Omental fat pad (tissue), 4 donors: Measurements from ENCODE around the gene MTO1. TPM values are rescaled to one million over a fixed set of nuclear protein-coding genes. Genes with fewer than 3 reads are reported as not detected.
"Not testable (repeated sequence)": the region's sequence is repeated elsewhere in the genome, so short reads cannot be mapped to it uniquely, and the experiment has no call there.

Source experiments
- ATAC-seq: fragments of 150-250 bp; one replicate; pipeline ENCODE4 v1.9.1; 2016; ENCODE audit warnings: mild to moderate bottlenecking, moderate library complexity; ENCODE audit not compliant: low FRiP score
- DNase-seq: peaks from one replicate; pipeline ENCODE4 v3.0.0-alpha.2; 2019; ENCODE audit warnings: low spot score
- total RNA-seq, 4 donors: library from RNA; depleted of rRNA; stranded (reverse); fragments of >200 nt; gene quantifications; one replicate each; pipeline ENCODE4 v1.1.0, GENCODE V29; 2016
- TF ChIP-seq, protein P1 (sequence below), 3 donors: fragments of 450-650 bp; IDR thresholded peaks; one replicate each; pipeline ENCODE4 v1.5.1; 2016 to 2017; ENCODE audit warnings: antibody characterized with exemption in 3 of 3, mild to moderate bottlenecking in 3 of 3, moderate library complexity in 2 of 3

The MTO1 gene
- total RNA-seq, 4 donors from 2014 or later: 17.7 to 24.7 (median 20.7) TPM

DNA sequence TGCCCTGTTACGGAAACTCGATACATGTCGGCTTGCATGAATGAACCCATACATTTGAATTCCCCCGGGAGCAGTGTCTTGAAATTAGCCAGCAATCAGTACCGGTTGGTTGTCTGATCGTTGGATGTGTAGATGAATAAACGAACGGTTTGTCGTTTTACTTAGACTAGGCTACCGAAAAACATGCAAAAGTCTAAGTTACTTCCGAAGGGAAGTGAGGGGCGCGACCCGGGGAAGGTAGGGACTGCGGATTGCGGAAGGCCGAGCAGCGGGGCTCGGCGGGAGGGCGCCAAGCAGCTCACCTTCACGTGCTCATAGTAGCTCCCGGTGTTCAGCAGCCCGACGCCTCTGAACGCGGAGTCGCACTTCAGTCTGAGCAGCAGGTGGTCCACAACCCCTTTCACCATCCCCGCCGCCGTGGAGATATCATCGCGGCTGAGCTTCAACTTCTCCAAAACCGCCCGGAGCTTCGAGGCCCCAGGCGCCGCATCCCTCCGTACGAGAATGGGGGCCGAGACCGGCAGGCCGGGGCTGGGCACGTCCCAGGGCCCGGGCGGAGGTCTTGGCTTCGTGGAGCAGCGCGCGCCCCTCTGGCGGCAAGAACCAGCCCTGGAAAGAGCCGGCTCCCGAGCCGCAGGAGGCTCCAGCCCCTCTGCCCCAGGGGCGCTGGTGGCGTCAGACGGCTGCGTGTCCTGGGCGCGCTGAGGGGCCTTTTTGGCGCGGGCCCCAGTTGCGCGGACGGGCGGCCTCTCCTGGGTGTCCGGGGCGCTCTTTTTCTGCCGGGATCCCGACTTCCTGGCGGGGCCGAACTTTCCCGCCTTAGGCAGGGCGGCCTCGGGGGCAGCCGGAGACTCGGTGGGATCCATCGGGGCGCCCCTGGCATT is 10.1 kb upstream of the MTO1 start:
- DNase-seq (no peak), ATAC-seq (peak; percentile 70)
- TF ChIP-seq, protein P1, sequence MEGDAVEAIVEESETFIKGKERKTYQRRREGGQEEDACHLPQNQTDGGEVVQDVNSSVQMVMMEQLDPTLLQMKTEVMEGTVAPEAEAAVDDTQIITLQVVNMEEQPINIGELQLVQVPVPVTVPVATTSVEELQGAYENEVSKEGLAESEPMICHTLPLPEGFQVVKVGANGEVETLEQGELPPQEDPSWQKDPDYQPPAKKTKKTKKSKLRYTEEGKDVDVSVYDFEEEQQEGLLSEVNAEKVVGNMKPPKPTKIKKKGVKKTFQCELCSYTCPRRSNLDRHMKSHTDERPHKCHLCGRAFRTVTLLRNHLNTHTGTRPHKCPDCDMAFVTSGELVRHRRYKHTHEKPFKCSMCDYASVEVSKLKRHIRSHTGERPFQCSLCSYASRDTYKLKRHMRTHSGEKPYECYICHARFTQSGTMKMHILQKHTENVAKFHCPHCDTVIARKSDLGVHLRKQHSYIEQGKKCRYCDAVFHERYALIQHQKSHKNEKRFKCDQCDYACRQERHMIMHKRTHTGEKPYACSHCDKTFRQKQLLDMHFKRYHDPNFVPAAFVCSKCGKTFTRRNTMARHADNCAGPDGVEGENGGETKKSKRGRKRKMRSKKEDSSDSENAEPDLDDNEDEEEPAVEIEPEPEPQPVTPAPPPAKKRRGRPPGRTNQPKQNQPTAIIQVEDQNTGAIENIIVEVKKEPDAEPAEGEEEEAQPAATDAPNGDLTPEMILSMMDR (IDR thresholded peaks at IDR 0.05): no peak

DNA sequence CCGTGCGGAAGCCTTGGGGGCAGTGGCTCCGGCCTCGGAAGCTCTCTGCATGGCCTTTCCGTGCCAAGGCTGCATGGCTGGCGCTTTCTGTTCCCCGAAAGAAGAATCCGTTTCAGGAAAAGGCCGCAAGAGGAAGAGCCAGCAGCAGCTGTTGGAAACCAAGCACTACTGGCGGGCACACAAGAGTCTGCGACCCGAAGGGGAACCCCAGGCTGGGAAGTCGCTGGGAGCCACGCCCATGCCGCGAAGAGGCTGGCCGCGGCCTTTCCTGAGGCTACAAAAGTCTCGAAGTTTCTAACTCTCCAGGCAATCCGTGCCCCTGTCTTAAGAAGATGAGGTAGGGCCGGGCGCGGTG is 9.5 kb upstream of the MTO1 start, which contains the start of gene CGAS:
Gene CGAS, minus strand, starts transcription at position 191 of the 355 bp plus-strand sequence. Its CDS starts 116 bp downstream, at position 75.
- peak; percentile 27 for DNase-seq
- peak; percentile 67 for ATAC-seq
- TF ChIP-seq, protein P1 (IDR thresholded peaks at IDR 0.05): no peak

DNA sequence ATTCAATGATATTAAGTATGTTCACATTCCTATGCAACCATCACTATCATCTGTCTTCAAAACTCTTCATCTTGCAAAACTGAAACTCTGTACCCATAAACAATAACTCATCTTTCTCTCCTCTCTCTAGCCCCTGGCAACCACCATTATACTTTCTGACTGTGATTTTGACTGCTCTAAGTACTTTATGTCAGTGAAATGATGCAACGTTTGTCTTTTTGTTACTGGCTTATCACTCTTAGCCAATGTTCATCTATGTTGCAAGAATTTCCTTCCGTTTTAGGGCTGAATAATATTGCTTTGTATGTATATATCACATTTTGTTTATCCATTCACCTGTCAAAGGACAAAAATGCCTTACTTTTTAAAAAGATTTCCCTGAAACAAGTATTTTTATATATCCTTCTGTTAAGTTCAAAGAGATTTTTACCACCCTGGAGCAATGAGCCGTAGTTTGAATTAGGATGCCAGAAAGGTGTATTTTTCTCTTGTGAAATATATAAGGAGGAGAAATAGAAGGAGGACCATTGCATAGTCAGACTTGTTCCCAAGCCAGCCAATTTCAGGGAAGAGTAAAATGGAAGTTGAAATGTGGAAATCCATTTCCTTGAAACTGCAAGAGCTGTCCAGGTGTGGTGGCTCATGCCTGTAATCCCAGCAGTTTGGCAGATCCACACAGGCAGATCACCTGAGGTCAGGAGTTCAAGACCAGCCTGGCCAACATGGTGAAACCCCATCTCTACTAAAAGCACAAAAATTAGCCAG is 5.5 kb upstream of the MTO1 start:
- ATAC-seq: peak; percentile 59
- TF ChIP-seq, protein P1 (IDR thresholded peaks at IDR 0.05): no peak
- DNase-seq: no peak

DNA sequence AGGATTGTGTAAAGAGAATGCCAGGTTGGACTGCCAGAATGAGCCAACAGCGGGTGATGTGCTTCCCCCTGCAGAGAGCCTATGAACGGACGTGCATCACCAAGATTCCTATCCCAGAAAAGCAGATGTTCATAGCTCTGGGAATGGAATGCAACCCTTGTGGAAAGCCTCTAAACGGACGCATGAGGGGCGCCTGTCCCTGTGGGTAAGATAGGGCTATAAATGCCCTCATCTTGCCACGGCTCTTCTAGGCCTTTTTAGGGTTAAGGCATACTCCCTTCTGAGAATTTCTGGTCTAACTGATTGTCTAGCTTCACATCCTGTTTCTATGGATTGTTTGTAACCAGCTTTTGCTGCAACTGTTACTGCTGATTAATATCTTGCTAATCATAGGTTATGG is 2.1 kb upstream of the MTO1 start:
- not testable (repeated sequence) for ATAC-seq, DNase-seq

DNA sequence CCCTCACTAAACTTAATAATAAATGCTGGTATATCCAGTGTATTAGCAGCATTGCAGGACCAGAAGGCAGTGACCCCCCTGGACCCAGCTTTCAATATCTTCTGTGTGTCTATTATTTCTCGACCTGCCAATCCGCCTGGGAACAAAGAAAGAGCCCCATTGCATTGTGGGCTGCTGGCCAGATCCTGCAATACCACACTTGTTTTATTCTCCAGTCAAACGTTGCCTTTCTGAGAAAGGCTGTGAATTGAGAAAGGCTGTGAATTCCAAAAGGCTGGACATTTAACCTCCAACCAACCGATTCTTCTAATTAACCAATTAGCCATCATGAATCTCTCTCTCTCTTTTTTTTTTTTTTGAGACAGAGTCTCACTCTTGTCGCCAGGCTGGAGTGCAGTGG is 1.5 kb upstream of the MTO1 start:
- no peak for ATAC-seq
- TF ChIP-seq, protein P1 (IDR thresholded peaks at IDR 0.05): no peak
- no peak for DNase-seq

DNA sequence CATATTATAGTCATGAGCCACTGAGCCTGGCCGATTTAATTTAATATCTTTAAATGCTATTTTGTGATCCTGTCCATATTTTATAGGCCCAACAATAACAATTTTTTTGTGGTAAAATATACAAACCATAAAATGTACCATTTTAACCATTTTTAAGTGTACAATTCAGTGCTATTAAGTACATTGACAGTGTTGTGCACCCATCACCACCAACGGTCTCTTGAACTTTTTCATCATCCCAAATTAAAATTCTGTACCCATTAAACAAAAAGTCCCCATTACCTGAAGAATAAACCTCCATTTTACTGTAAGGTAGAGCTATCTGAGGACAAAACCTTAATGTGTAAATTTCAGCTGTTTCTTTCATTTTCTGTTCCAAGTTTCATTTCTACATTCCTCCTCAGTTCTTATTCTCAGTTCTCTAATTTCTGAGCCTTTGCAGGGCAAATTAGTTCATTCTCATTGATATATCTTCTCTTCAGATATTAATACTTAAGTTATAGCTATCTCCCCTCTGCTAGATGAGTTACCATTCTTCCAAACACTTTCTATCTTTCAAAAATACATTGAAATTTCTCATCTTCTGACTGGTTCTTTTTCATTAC is 10.3 kb downstream of the MTO1 start:
- TF ChIP-seq, protein P1 (IDR thresholded peaks at IDR 0.05): no peak
- DNase-seq (no peak), ATAC-seq (no peak)

DNA sequence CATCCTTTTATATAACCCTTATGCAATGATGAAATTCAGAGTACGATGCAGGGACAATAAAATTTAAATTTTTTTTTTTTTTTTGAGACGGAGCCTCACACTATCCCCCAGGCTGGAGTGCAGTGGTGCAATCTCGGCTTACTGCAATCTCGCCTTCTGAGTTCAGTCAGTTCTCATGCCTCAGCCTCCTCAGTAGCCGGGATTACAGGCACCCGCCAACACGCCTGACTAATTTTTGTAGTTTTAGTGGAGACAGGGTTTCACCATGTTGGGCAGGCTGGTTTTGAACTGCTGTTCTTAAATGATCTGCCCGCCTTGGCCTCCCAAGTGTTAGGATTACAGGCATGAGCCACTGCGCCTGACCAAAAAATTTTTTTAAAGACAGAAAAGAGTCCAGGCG is 15.2 kb downstream of the MTO1 start:
- ATAC-seq (no peak), DNase-seq (no peak)
- TF ChIP-seq, protein P1 (IDR thresholded peaks at IDR 0.05): no peak
